HepG2 (cell line): ENCODE results near the gene EIF3A. TPM values are rescaled to one million over a fixed set of nuclear protein-coding genes. Genes with fewer than 3 reads are reported as not detected.

ENCODE experiments used
- ATAC-seq: fragments of 200-7000 bp; cut with Tn5 transposase; 3 replicates; pipeline ENCODE4 v1.9.1; 2020; ENCODE audit warnings: mild to moderate bottlenecking, moderate library complexity
- BruUV-seq: library from RNA; stranded (reverse); fragments of 400-500 nt; replicated peaks from 2 replicates; lab custom pipeline; 2021; lab: Mats Ljungman, UMichigan
- CTCF ChIA-PET: fragments of 300-600 bp; formaldehyde crosslinking; extraction: SDS; loops from one replicate; lab custom pipeline; 2021; ENCODE audit warnings: low total read pairs, inconsistent platforms, low intra/inter-chr PET ratio; lab: Yijun Ruan, JAX
- POLR2A ChIA-PET: fragments of 350-600 bp; sonication (Branson Sonifier 250); formaldehyde crosslinking; loops from one replicate; lab custom pipeline; 2020; ENCODE audit warnings: antibody characterized with exemption, inconsistent platforms; lab: Yijun Ruan, JAX
- DNase-seq: peaks from one replicate; pipeline ENCODE4 v3.0.0-alpha.2; 2015; ENCODE audit warnings: low spot score
- FAIRE-seq: peaks from 3 replicates; lab custom pipeline; 2011; peaks lifted over from hg19 to GRCh38; lab: Jason Lieb, UNC
- H2AFZ ChIP-seq: one replicate; pipeline ENCODE4 v1.6.1; 2011; ENCODE audit warnings: low read length, inconsistent platforms
- H3K27ac ChIP-seq: fragments of 300-600 bp; 3 replicates; pipeline ENCODE4 v1.8.0; 2011; ENCODE audit warnings: mixed run types, mild to moderate bottlenecking, mixed read lengths, low read length, inconsistent platforms; ENCODE audit not compliant: insufficient read depth; ENCODE audit errors: extremely low read length
- H3K27me3 ChIP-seq, 2 experiments: fragments of 200-600 bp in 1 of 2; 2 replicates in 1 of 2; 3 replicates in 1 of 2; pipeline versions ENCODE4 v1.6.0 to v1.8.0; 2011; ENCODE audit warnings: low read length in 2 of 2, mild to moderate bottlenecking in 2 of 2, moderate library complexity in 2 of 2, inconsistent platforms in 1 of 2; ENCODE audit not compliant: insufficient read depth in 2 of 2, control insufficient read depth in 1 of 2
- H3K36me3 ChIP-seq, 2 experiments: fragments of 200-600 bp in 1 of 2; replicated peaks in 1 of 2; 2 replicates in 1 of 2; 3 replicates in 1 of 2; pipeline versions ENCODE4 v1.5.1 to v1.8.0; 2011; ENCODE audit warnings: low read length in 2 of 2, inconsistent platforms in 1 of 2; ENCODE audit not compliant: insufficient read depth in 2 of 2, control insufficient read depth in 1 of 2
- H3K4me1 ChIP-seq: 2 replicates; pipeline ENCODE4 v1.5.1; 2012; ENCODE audit warnings: low read length, inconsistent platforms; ENCODE audit not compliant: insufficient read depth
- H3K4me2 ChIP-seq: 2 replicates; pipeline ENCODE4 v1.6.0; 2011; ENCODE audit warnings: low read depth, low read length, inconsistent platforms
- H3K4me3 ChIP-seq, 3 experiments: fragments of 200-600 bp in 1 of 3; sonication (generic), shearing (Covaris generic) in 1 of 3; replicated peaks in 1 of 3; 2 replicates each; pipeline ENCODE4 v1.5.1; 2011 to 2016; ENCODE audit warnings: low read length in 3 of 3, inconsistent platforms in 2 of 3, low read depth in 2 of 3, mild to moderate bottlenecking in 2 of 3, control low read depth in 1 of 3, mixed read lengths in 1 of 3; ENCODE audit not compliant: insufficient read depth in 1 of 3
- H3K79me2 ChIP-seq: one replicate; pipeline ENCODE4 v1.6.1; 2011; ENCODE audit warnings: low read length, inconsistent platforms; ENCODE audit not compliant: insufficient read depth
- H3K9ac ChIP-seq: 2 replicates; pipeline ENCODE4 v1.6.0; 2011; ENCODE audit warnings: mild to moderate bottlenecking, low read depth, low read length, inconsistent platforms; ENCODE audit not compliant: insufficient read depth
- H3K9me3 ChIP-seq: 2 replicates; pipeline ENCODE4 v1.5.1; 2012; ENCODE audit warnings: mild to moderate bottlenecking, low read length
- H4K20me1 ChIP-seq: 2 replicates; pipeline ENCODE4 v1.6.0; 2011; ENCODE audit warnings: inconsistent platforms, mild to moderate bottlenecking, low read length, moderate library complexity; ENCODE audit not compliant: insufficient read depth
- AHR ChIP-seq: IDR thresholded peaks from 2 replicates; pipeline ENCODE4 v1.6.1; 2018; ENCODE audit warnings: missing genetic modification reagents, missing compliant biosample characterization
- HNRNPH1 ChIP-seq: fragments of 200-400 bp; formaldehyde crosslinking; optimal IDR thresholded peaks from 2 replicates; pipeline ENCODE3; 2017; ENCODE audit warnings: mild to moderate bottlenecking, low read depth, low read length
- KLF13 ChIP-seq: sonication (generic); formaldehyde crosslinking; IDR thresholded peaks from 2 replicates; pipeline ENCODE4 v1.4.0; 2020; ENCODE audit warnings: mild to moderate bottlenecking, missing genetic modification reagents
- MED8 ChIP-seq: sonication (generic); formaldehyde crosslinking; IDR thresholded peaks from 2 replicates; pipeline ENCODE4 v1.8.1; 2023; ENCODE audit warnings: mild to moderate bottlenecking, missing genetic modification reagents; ENCODE audit not compliant: insufficient replicate concordance
- SMAD9 ChIP-seq: sonication (generic); formaldehyde crosslinking; IDR thresholded peaks from 2 replicates; pipeline ENCODE4 v1.5.1; 2020; ENCODE audit warnings: mild to moderate bottlenecking, missing genetic modification reagents
- ZNF777 ChIP-seq: sonication (generic); formaldehyde crosslinking; IDR thresholded peaks from 2 replicates; pipeline ENCODE4 v1.4.0; 2020; ENCODE audit warnings: missing genetic modification reagents
- WGBS: methylation state at CpG from one replicate; pipeline ENCODE4 v1.1.6; 2017; ENCODE audit warnings: low lambda C conversion rate; 5-methylcytosine and 5-hydroxymethylcytosine counted together
- in situ Hi-C: cut with HindIII; loops from 2 replicates; pipeline ENCODE4 v1.10.0; 2017; ENCODE audit warnings: low pct_unique_long_range_greater_than_20kb; ENCODE audit not compliant: extremely low pct_ligation_motif_present
- intact Hi-C: fragments of 100-400 bp; cut with micrococcal nuclease; formaldehyde crosslinking; loops from one replicate; pipeline ENCODE4 v1.10.0; 2022; ENCODE audit not compliant: unreplicated experiment
- polyA plus RNA-seq, 8 experiments: library from polyadenylated mRNA; depleted of rRNA in 3 of 8; stranded (reverse) in 7 of 8; unstranded in 1 of 8; fragments of >200 nt; fragmentation: Illumina TruSeq in 4 of 8; extraction: Trizol in 4 of 8; gene quantifications; 2 replicates each; pipeline versions ENCODE4 v1.2.1 to v1.2.3, GENCODE V29; 2011 to 2016; ENCODE audit warnings: low read depth in 4 of 8, missing spikeins in 1 of 8, mixed read lengths in 1 of 8; ENCODE audit not compliant: insufficient read depth in 1 of 8
- total RNA-seq, 5 experiments: library from RNA; depleted of rRNA; stranded (reverse); fragments of >200 nt; fragmentation: Illumina TruSeq; extraction: Trizol; gene quantifications; 2 replicates each; pipeline ENCODE4 v1.2.3, GENCODE V29; 2016; ENCODE audit warnings: low read depth in 1 of 5
- TF ChIP-seq, protein P1 (sequence below): sonication (generic); formaldehyde crosslinking; IDR thresholded peaks from 2 replicates; pipeline ENCODE4 v1.4.0; 2020; ENCODE audit warnings: missing genetic modification reagents, borderline replicate concordance
- TF ChIP-seq, protein P2 (sequence below): sonication (generic); formaldehyde crosslinking; IDR thresholded peaks from 2 replicates; pipeline ENCODE4 v1.8.1; 2023; ENCODE audit warnings: mild to moderate bottlenecking, missing genetic modification reagents
- TF ChIP-seq, protein P3 (sequence below): sonication (generic); formaldehyde crosslinking; IDR thresholded peaks from 2 replicates; pipeline ENCODE4 v1.5.1; 2020; ENCODE audit warnings: missing genetic modification reagents, mild to moderate bottlenecking, borderline replicate concordance
- TF ChIP-seq, protein P4 (sequence below): sonication (generic); formaldehyde crosslinking; IDR thresholded peaks from 2 replicates; pipeline ENCODE4 v1.9.0; 2021; ENCODE audit warnings: missing genetic modification reagents, borderline replicate concordance

Gene EIF3A
- total and polyA plus RNA-seq, 2 of the 13 experiments (the other 11 are each of a cell fraction or from before 2014, with no cell fraction given), result 25.6 to 117 TPM

DNA sequence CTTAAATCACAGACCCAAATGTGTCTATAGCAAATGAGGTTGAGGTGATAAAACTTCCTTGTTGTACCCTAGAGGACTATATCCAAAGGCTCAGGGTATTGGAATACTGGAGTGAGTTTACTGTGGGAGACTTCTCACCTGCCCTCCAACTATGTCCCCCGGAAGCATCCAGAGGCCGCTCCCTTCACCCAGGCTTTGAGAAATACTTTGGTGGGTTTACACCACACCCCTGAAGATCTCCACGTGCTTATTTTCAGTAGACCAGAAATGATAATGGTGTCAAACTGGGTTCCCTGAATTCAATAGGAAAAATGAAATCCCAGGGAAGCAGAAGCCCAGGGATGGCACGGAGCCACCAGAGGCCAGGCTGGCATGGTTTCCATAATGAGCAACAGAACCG is 82.4 kb downstream of the EIF3A start:
- DNase-seq (no peak), FAIRE-seq (no peak), ATAC-seq (no peak)
- 48% methylated on average over 5 of the region's 5 CpGs for WGBS
- no peak overlapping the region for H2AFZ ChIP-seq
- intact Hi-C loops (no loop called here), in situ Hi-C loops (no loop called here)
- no peaks in the 10 kb centered on the region for H3K9me3 ChIP-seq
- POLR2A ChIA-PET, result no interaction called here
- no peak overlapping the region for H3K9ac ChIP-seq
- H3K36me3 ChIP-seq, result no peaks in the 10 kb centered on the region
- no peak overlapping the region for H3K4me3 ChIP-seq
- no peak overlapping the region for H3K27ac ChIP-seq
- no peaks in the 10 kb centered on the region for H4K20me1 ChIP-seq
- no peak overlapping the region for H3K4me2 ChIP-seq
- H3K27me3 ChIP-seq, result peaks cover 0 to 23% of the 10 kb centered on the region in 2 experiments; a peak in 2 of 5 replicates
- no peaks in the 10 kb centered on the region for H3K79me2 ChIP-seq
- CTCF ChIA-PET, result no interaction called here
- no peak for TF ChIP-seq MED8 (CRISPR knock-in tag)
- TF ChIP-seq, all 625 proteins: peak for 0
- BruUV-seq, result no TSS peak
- peaks cover 11% of the 10 kb centered on the region for H3K4me1 ChIP-seq

DNA sequence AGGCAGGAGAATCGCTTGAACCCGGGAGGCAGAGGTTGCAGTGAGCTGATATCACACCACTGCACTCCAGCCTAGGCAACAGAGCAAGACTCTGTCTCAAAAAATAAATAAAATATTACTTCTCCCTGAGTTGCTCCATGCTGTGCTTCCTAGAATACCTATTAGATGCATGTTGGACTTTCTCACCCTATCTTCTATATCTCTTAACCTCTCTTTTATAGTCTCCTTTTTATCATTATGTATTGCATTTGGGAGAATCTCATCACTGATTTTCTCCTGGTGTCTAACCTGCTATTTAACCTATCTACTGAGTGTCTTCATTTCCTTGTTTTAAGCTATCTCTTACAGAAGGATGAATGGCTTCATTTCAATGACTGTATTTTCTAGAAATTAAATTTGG is 83.2 kb downstream of the EIF3A start:
- no peak overlapping the region for H2AFZ ChIP-seq
- no peaks in the 10 kb centered on the region for H3K9me3 ChIP-seq
- DNase-seq, result no peak
- TF ChIP-seq, protein P1, sequence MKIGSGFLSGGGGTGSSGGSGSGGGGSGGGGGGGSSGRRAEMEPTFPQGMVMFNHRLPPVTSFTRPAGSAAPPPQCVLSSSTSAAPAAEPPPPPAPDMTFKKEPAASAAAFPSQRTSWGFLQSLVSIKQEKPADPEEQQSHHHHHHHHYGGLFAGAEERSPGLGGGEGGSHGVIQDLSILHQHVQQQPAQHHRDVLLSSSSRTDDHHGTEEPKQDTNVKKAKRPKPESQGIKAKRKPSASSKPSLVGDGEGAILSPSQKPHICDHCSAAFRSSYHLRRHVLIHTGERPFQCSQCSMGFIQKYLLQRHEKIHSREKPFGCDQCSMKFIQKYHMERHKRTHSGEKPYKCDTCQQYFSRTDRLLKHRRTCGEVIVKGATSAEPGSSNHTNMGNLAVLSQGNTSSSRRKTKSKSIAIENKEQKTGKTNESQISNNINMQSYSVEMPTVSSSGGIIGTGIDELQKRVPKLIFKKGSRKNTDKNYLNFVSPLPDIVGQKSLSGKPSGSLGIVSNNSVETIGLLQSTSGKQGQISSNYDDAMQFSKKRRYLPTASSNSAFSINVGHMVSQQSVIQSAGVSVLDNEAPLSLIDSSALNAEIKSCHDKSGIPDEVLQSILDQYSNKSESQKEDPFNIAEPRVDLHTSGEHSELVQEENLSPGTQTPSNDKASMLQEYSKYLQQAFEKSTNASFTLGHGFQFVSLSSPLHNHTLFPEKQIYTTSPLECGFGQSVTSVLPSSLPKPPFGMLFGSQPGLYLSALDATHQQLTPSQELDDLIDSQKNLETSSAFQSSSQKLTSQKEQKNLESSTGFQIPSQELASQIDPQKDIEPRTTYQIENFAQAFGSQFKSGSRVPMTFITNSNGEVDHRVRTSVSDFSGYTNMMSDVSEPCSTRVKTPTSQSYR (CRISPR knock-in tag), result no peak
- no peak for TF ChIP-seq ZNF777
- TF ChIP-seq, protein P2, sequence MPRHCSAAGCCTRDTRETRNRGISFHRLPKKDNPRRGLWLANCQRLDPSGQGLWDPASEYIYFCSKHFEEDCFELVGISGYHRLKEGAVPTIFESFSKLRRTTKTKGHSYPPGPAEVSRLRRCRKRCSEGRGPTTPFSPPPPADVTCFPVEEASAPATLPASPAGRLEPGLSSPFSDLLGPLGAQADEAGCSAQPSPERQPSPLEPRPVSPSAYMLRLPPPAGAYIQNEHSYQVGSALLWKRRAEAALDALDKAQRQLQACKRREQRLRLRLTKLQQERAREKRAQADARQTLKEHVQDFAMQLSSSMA (CRISPR knock-in tag), result no peak
- TF ChIP-seq KLF13 (CRISPR knock-in tag), result no peak
- TF ChIP-seq, protein P3, sequence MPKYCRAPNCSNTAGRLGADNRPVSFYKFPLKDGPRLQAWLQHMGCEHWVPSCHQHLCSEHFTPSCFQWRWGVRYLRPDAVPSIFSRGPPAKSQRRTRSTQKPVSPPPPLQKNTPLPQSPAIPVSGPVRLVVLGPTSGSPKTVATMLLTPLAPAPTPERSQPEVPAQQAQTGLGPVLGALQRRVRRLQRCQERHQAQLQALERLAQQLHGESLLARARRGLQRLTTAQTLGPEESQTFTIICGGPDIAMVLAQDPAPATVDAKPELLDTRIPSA, result no peak
- TF ChIP-seq, protein P4, sequence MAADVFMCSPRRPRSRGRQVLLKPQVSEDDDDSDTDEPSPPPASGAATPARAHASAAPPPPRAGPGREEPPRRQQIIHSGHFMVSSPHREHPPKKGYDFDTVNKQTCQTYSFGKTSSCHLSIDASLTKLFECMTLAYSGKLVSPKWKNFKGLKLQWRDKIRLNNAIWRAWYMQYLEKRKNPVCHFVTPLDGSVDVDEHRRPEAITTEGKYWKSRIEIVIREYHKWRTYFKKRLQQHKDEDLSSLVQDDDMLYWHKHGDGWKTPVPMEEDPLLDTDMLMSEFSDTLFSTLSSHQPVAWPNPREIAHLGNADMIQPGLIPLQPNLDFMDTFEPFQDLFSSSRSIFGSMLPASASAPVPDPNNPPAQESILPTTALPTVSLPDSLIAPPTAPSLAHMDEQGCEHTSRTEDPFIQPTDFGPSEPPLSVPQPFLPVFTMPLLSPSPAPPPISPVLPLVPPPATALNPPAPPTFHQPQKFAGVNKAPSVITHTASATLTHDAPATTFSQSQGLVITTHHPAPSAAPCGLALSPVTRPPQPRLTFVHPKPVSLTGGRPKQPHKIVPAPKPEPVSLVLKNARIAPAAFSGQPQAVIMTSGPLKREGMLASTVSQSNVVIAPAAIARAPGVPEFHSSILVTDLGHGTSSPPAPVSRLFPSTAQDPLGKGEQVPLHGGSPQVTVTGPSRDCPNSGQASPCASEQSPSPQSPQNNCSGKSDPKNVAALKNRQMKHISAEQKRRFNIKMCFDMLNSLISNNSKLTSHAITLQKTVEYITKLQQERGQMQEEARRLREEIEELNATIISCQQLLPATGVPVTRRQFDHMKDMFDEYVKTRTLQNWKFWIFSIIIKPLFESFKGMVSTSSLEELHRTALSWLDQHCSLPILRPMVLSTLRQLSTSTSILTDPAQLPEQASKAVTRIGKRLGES (CRISPR knock-in tag), result no peak
- TF ChIP-seq HNRNPH1, result no peak
- TF ChIP-seq SMAD9 (CRISPR knock-in tag), result no peak
- no peak for TF ChIP-seq AHR (CRISPR knock-in tag)
- TF ChIP-seq, all 625 proteins: peak for 0
- 15% methylated on average over 2 of the region's 2 CpGs for WGBS
- no peaks in the 10 kb centered on the region for H3K36me3 ChIP-seq
- H3K79me2 ChIP-seq, result no peaks in the 10 kb centered on the region
- no peak for ATAC-seq
- H4K20me1 ChIP-seq, result no peaks in the 10 kb centered on the region
- BruUV-seq, result no TSS peak
- in situ Hi-C loops, result no loop called here
- ChIA-PET CTCF (no interaction called here), POLR2A (no interaction called here)
- H3K27ac ChIP-seq, result no peak overlapping the region
- intact Hi-C loops, result no loop called here
- H3K4me1 ChIP-seq, result peaks cover 11% of the 10 kb centered on the region
- peaks cover 0 to 21% of the 10 kb centered on the region in 2 experiments; a peak in 2 of 5 replicates for H3K27me3 ChIP-seq
- H3K9ac ChIP-seq, result no peak overlapping the region
- no peak overlapping the region for H3K4me2 ChIP-seq
- no peak overlapping the region for H3K4me3 ChIP-seq
- FAIRE-seq, result no peak
